HG02642 (cell line): ENCODE measurements around the gene GPALPP1.
"Not testable (repeated sequence)": the region's sequence is repeated elsewhere in the genome, so short reads cannot be mapped to it uniquely, and the experiment has no call there.

Experiments used
- ATAC-seq: cut with Tn5 transposase; IDR thresholded peaks from one replicate; pipeline ENCODE4 v1.9.1; 2021; ENCODE audit warnings: mild to moderate bottlenecking; ENCODE audit not compliant: unreplicated experiment, poor library complexity

The GPALPP1 gene

GRCh38 chr13:45055902-45056648, 66.7 kb downstream of the GPALPP1 start:
- no peak for ATAC-seq

- ATAC-seq: no peak
Measured at GRCh38 chr13:45060062-45060461, 70.7 kb downstream of the GPALPP1 start.

GRCh38 chr13:45063261-45063860, 74.0 kb downstream of the GPALPP1 start:
- no peak for ATAC-seq

DNA sequence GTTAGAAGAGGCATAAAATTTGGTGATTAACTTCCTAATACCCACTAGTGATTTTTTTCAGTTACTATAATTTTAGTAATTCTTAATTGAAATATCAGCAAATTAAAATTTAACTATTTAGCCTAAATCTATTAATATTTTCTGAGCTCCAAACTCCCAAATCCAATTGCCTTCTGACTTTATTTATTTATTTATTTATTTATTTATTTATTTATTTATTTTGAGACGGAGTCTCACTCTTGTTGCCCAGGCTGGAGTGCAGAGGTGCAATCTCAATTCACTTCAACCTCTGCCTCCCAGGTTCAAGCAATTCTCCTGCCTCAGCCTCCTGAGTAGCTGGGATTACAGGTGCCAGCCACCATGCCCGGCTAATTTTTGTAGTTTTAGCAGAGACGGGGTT, 74.6 kb downstream of the GPALPP1 start:
- not testable (repeated sequence) for ATAC-seq

- ATAC-seq: no peak
Measured at GRCh38 chr13:45064889-45065288, 75.6 kb downstream of the GPALPP1 start.

DNA sequence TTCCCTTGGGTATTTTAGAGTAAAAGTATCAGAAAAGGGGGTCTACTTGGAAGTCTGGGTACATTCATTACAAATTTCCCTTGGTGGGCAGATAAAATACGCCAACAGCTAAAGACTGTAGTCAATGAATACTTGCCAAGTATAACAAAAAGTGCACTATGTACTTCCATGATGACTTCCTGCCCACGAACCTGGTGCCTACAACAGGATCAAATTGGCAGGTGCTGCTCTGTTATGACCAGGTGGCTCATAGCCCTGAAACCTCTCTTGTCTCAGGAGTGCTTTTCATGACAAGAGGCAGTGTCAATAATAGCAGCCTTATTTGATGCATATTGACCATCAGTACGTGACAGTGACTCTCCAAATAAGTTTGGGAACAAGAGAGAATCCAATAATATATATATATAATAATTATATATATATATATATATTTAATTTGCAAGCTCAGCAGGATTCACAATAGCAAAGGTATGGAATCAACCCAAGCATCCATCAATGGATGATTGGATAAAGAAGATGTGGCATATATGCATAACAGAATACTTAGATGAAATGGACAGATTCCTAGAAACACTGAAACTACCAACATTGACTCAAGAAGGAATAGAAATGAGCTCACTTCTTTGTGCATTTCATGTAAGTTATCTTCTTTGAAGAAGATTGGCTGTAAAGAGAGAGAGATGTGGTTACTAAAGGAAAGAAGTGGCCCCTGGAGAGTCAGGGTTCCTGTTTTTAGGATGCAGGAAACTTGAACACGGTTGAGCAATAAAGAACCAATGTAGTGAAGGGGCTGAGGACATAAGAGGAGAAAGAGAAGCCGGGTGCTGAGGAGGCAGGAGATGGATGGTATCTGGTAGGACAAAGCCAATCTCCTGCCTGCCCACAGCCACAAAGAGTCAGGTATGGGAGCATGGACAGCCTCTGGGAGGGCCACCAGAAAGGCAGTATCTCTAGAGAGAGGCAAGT, 79.0 kb downstream of the GPALPP1 start:
- ATAC-seq: no peak

DNA sequence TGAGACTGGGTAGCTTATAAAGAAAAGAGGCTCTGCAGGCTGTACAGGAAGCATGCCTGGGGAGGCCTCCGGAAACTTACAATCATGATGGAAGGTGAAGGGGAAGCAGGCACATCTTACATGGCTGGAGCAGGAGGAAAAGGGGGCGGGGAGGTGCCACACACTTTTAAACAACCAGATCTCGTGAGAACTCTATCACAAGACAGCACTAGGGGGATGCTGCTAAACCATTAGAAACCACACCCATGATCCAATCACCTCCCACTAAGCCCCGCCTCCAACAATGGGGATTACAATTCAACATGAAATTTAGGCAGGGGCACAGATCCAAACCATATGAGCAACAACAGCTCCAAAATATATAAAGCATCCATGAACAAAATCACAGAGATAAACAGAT, 84.5 kb downstream of the GPALPP1 start:
- no peak for ATAC-seq

GRCh38 chr13:45074721-45075120, 85.4 kb downstream of the GPALPP1 start:
- no peak for ATAC-seq

GRCh38 chr13:45078003-45078402, 88.7 kb downstream of the GPALPP1 start:
- no peak for ATAC-seq
